ENCODE results near the gene DNAH17.

Gene DNAH17

DNA sequence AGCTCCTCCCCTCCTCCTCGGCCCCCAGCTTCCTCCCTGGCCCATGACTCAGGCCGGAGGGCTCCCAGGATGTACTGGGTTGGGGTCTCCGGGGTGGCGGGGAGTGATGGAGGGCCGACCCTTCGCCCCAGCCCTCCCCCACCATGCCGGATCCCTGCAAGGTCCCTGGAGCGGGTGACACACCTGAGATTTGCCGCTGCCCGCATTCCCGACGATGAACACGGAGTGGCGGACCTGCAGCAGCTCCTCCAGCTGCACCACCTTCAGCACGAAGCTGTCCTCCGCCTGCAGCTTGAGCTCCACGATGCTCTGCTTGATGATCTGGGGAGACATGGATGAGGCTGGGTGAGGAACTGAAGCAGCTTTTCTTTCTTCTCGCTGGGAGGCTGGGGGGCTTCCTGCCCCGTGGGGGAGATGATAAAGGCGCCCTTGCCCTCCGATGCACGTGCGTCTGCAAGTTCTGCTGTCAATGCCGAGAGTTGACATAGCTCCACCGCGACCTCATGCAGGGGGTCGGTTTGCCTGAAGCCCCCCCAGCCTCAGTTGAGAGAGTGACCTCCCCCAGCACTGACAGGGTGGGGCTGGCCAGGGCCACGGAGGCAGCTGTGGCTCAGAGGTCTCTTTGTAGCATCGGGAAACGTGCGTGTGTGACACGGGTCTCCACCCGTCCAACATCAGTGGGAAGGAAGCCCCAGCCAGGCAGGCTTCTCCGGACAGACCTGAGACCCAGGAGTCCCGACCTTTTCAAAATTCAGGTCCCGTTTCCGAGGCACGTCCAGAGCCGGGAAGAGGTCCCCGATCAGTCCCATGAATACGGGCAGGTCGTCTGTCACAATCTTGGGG lies 83.1 kb downstream of the DNAH17 start:
- no peak for DNase-seq (ENCODE audit: low read depth)
- TF ChIP-seq, protein P1, sequence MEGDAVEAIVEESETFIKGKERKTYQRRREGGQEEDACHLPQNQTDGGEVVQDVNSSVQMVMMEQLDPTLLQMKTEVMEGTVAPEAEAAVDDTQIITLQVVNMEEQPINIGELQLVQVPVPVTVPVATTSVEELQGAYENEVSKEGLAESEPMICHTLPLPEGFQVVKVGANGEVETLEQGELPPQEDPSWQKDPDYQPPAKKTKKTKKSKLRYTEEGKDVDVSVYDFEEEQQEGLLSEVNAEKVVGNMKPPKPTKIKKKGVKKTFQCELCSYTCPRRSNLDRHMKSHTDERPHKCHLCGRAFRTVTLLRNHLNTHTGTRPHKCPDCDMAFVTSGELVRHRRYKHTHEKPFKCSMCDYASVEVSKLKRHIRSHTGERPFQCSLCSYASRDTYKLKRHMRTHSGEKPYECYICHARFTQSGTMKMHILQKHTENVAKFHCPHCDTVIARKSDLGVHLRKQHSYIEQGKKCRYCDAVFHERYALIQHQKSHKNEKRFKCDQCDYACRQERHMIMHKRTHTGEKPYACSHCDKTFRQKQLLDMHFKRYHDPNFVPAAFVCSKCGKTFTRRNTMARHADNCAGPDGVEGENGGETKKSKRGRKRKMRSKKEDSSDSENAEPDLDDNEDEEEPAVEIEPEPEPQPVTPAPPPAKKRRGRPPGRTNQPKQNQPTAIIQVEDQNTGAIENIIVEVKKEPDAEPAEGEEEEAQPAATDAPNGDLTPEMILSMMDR (IDR thresholded peaks at IDR 0.05; ENCODE audit: control insufficient read depth, extremely low read depth, insufficient read depth): no peak

DNA sequence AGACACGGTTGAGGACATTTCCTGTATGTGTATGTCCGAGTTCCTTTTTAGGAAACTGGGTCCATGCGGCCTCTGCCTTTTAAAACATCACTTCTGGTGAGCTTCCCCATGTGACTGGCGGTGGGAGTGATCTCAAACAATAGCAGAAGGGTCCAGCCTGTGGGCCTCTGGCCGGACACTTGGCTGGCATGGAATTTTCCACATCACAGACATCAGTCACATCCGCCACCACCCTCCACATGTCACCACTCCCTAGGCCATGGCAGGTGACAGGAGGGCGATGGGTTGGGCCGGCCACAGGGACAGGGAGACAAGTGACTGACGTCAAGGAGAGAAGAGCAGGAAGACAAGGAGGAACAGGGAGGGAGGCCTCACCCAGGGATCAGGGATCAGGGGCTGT lies 83.7 kb downstream of the DNAH17 start:
- TF ChIP-seq, protein P1 (IDR thresholded peaks at IDR 0.05; ENCODE audit: control insufficient read depth, extremely low read depth, insufficient read depth): no peak
- no peak for DNase-seq (ENCODE audit: low read depth)
- H3K4me3 ChIP-seq (ENCODE audit: low read depth, low read length): no peak overlapping the region

More for the DNA sequence above, 83.1 kb downstream of the DNAH17 start:
- no peak overlapping the region for H3K4me3 ChIP-seq (ENCODE audit: low read depth, low read length)

DNA sequence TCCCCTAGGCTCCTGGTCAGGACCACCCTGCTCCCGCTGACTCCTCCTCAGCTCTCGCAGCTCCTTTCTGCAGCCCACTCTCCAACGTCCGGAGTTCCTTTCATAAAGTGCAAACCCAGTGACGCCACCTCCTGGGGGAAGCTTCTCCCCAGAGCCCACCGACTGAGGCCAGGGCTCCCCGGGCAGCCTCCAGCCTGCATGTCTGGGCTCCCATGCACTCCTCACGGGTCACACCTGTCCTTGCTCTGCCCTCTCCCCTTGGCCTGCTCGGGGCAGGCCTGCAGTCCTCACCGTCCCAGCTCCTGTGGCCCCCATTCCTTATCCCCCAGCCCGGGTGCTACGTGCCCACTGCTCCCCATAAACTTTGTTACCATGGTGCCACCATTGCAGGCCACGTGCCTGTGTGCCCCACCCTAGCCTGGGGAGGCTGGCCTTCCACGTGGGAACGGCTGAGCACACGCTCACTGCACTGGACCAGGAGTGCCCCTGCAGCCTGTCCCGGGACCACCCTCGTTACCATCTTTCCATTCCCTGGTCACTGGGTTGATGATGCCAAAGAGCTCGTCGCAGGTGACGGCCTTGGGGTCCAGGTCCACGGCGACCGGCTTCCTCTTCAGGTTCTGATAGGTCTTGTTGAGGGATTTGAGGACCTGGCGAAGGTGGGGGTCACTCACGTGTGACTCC lies 84.9 kb downstream of the DNAH17 start:
- no peak overlapping the region for H3K4me3 ChIP-seq (ENCODE audit: low read depth, low read length)
- TF ChIP-seq, protein P1 (IDR thresholded peaks at IDR 0.05; ENCODE audit: control insufficient read depth, extremely low read depth, insufficient read depth): no peak
- DNase-seq (ENCODE audit: low read depth): no peak

DNA sequence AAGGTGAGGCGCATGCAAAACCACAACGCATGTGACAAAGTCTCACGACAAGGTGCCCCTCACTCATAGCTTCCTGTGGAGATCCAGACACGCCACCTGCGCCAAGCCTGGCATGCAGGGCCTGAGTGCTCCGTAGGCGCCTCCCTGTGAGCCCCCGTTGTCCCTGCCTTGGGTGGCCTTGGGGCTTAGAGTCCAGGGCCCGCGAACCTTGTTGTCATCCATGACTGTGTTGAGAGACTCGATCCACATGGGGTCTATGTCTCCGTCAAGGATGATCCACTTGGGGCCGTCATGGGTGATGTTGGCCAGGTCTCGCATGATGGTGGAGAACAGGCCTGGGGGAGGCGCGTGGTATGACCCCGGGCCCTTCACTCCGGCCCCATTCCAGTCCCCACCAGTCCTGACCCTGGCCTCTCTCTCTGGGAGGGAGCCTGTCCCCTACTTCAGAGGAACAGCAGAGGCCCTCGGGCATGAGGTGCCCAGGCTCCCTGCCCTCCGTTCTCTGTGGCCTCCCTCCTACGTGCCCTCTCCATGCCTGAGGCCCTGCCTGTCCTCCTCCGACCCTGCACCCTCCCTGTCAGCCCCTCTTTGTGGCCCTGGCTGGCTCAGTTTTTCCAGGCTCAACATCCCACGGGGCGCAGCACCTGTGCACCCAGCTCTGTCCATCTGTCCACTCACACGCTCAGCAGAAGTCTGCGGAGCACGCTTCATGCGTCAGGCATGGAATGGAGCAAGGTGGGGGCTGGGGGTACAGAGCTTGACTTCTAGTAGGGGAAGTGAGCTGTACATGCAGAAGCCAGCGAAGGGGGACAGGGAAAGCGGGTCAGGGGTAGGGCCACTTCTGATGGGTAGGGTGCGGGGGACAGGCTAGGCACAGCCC lies 85.7 kb downstream of the DNAH17 start:
- no peak for DNase-seq (ENCODE audit: low read depth)
- TF ChIP-seq, protein P1 (IDR thresholded peaks at IDR 0.05; ENCODE audit: control insufficient read depth, extremely low read depth, insufficient read depth): no peak
- no peak overlapping the region for H3K4me3 ChIP-seq (ENCODE audit: low read depth, low read length)

DNA sequence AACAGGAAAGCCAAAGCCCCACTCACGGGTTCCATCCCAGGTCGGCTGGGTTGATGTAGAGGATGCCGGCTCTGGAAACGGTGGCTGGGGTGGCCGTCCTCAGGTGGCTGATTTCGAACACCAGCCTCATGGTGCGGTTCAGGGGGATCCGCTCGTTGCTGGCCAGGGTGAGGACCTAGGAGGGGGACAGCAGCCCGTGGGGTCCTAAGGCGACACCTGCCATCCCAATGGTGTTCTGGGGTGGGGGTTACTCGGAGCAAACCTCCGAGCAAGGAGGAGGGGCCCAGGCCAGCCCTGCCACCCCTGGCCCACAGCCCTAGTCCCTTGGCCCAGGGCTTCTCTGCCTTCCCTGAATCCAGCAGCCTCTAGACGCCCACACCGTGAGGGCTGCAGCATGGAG lies 86.5 kb downstream of the DNAH17 start:
- TF ChIP-seq, protein P1 (IDR thresholded peaks at IDR 0.05; ENCODE audit: control insufficient read depth, extremely low read depth, insufficient read depth): no peak
- no peak overlapping the region for H3K4me3 ChIP-seq (ENCODE audit: low read depth, low read length)
- no peak for DNase-seq (ENCODE audit: low read depth)

DNA sequence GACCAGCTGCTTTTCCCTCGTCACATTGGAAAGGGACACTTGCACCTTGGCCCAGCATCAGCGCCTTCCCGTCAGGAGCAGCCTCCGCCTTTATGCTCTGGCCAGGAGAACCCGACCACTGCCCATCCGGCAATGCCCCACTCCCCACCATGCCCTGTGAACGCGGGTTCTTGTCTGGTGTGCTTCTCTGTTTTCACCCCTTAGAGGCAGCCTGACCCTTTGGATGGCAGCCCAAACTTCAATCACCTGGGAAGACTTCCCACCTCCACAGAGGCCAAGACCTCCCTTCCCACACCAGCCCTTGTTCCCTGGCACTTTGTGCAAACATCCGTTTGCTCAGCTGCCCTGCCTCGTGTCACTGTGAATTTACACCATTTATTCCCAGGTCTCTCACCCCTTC lies 87.0 kb downstream of the DNAH17 start:
- no peak overlapping the region for H3K4me3 ChIP-seq (ENCODE audit: low read depth, low read length)
- no peak for DNase-seq (ENCODE audit: low read depth)
- TF ChIP-seq, protein P1 (IDR thresholded peaks at IDR 0.05; ENCODE audit: control insufficient read depth, extremely low read depth, insufficient read depth): no peak

Measured in LNCaP clone FGC (cell line).